ENCODE data around the gene FIS1.

DNA sequence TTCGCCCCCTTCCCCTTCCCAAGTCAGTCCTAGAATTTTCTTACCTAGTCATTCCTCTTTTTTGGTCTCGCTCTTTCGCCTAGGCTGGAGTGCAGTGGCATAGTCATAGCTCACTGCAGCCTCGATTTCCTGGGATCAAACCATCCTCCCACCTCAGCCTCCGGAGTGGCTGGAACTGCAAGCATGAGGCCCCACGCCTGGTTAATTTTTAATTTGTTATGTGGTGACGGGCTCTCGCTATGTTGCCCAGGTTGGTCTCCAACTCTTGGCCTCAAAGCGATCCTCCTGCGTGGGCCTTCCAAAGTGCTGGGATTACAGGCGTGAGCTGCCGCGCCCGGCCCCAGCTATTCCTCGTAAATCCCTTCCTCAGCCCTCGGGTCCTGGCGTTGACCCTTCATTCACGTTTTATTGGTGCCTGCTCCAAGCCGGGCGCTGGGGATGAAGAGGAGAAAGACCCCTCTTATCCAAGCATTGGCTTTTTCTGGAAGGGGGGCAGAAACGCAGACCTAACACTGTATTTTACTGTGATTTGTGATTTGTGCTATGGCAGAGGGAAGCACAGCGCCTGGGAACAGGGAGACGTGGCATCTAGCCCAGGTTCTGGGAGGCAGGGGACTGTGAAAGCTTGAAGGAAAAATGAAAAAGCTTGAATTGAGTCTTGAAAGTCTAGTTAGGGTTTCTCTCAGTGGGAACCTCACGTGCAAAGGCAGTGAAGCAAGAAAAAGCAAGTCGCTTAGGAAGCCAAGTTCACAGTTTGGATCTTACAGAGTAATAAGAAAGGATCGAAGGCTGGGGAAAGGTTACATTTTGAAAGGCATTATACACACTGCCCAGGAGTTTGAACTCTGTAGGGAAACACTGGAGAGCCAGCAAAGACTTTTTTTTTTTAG, 26.4 kb downstream of the FIS1 start:
- TF ChIP-seq, protein P1, sequence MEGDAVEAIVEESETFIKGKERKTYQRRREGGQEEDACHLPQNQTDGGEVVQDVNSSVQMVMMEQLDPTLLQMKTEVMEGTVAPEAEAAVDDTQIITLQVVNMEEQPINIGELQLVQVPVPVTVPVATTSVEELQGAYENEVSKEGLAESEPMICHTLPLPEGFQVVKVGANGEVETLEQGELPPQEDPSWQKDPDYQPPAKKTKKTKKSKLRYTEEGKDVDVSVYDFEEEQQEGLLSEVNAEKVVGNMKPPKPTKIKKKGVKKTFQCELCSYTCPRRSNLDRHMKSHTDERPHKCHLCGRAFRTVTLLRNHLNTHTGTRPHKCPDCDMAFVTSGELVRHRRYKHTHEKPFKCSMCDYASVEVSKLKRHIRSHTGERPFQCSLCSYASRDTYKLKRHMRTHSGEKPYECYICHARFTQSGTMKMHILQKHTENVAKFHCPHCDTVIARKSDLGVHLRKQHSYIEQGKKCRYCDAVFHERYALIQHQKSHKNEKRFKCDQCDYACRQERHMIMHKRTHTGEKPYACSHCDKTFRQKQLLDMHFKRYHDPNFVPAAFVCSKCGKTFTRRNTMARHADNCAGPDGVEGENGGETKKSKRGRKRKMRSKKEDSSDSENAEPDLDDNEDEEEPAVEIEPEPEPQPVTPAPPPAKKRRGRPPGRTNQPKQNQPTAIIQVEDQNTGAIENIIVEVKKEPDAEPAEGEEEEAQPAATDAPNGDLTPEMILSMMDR (IDR thresholded peaks at IDR 0.05), result no peak
- TF ChIP-seq EZH2 (IDR thresholded peaks at IDR 0.05; ENCODE audit: borderline replicate concordance, insufficient read depth, low read depth, low read length, poor library complexity, severe bottlenecking), result no peak
